LNCAP (cell line): ENCODE data around the gene ANKRD11.

Source experiments
- TF ChIP-seq, protein P1 (sequence below): fragments of 450-650 bp; IDR thresholded peaks from 2 replicates; pipeline ENCODE4 v1.5.1; 2017; ENCODE audit warnings: mild to moderate bottlenecking

The ANKRD11 gene

DNA sequence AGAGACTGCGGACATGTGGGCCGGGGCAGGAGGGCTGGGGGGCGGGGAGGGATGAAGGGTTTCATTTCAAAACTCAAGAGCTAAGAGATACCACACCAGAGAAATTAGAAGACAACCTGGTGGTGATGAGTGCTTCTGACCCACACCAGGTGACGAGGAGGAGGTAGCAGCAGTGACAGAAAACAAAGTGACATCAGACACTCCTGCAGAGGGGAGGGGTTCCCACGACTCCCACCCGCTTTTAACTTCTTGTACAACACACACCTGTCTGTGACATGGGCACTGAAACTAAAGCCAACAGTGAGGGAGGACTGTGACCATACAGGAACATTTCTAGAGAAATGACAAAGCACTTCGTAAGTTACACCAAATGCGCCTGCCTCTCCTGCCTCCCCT, 112.9 kb downstream of the ANKRD11 start:
- TF ChIP-seq, protein P1, sequence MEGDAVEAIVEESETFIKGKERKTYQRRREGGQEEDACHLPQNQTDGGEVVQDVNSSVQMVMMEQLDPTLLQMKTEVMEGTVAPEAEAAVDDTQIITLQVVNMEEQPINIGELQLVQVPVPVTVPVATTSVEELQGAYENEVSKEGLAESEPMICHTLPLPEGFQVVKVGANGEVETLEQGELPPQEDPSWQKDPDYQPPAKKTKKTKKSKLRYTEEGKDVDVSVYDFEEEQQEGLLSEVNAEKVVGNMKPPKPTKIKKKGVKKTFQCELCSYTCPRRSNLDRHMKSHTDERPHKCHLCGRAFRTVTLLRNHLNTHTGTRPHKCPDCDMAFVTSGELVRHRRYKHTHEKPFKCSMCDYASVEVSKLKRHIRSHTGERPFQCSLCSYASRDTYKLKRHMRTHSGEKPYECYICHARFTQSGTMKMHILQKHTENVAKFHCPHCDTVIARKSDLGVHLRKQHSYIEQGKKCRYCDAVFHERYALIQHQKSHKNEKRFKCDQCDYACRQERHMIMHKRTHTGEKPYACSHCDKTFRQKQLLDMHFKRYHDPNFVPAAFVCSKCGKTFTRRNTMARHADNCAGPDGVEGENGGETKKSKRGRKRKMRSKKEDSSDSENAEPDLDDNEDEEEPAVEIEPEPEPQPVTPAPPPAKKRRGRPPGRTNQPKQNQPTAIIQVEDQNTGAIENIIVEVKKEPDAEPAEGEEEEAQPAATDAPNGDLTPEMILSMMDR, result no peak

DNA sequence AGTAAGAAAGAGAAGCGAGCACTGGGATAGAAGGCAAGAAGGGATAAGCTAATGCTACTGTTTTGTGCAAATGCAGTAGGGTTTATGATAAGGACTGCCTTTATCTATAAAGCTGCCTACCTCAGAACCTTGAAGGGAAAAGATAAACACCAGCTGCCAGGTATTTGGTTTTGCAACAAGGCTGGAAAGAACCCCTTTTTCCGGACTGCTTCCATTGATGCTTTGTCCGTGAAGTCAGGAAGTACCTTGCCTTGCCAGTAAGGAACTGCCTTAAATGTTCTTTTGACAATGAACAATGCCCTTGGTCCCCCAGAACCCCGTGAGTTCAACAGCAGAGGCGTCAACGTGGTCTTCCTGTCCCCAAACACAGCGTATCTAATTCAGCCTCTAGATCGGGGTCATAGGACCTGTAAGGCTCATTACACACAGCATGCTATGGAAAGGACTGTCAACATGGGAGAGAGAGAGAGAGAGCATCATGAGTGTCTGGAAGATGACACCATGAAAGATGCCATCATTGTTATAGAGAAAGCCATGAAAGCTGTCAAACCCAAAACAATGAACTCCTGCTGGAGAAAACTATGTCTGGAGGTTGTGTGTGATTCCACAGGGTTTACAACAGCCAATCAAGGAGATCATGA, 113.4 kb downstream of the ANKRD11 start:
- TF ChIP-seq, protein P1, result no peak

DNA sequence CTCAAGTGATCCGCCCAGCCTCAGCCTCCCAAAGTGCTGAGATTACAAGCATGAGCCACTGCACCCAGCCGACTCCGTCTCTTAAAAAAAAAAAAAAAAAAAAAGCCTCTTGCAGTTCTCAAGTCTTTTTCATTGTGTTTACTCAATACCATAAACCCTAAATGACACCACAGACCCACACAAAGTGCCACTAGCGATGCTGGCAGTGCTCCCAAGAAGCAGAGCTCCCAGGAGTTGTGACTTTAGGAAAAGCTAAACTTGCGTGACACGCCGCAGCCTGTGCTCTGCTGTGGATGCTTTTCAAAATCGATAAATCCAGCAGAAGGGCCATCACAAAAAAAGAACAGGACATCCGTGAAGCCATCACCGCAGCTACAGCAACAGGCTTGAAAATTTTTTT, 114.7 kb downstream of the ANKRD11 start:
- TF ChIP-seq, protein P1, result no peak

DNA sequence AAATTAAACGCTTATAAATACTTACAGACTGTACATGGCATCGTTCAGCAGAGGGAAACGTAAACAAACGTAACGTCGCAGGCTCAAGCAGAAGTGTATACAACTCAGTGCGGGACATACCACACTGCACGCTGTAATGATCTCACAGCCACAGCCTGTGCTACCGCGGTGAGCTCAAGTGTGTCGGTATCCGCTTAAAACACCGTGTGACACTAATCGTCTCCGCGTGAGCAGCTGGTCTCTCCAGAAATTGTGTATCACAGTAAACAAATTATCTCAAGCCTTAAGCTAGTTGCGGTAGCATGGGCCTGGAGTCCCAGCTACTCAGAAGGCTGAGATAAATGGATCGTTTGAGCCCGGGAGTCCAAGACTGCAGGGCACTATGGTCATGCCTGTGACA, 115.3 kb downstream of the ANKRD11 start:
- TF ChIP-seq, protein P1, result no peak

DNA sequence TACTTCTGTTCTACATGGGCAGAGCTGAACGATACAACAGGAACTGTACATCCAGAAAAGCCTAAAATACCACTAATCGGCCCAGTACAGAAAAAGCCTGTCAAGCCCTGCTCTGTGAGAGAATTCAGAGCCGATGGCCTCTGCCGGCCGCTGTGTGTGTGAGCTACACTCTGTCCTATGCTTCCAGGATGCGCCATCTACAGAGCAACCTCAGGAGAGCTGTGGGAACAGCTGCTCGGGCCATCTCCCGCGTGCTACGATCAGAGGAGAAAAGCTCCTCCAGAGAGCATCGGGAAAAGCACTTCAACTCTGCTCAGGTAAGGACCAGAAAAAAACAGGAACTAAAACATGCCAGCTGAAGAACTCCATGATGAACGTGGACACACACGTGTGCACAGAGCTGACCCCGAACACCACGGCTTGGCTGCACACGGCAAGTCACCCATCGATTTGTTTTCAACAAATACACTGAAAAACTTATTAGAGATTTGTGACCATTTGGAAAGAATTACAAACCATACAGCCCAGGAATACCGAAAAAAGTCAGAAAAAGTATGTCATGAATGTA, 115.9 kb downstream of the ANKRD11 start:
- TF ChIP-seq, protein P1, result peak; percentile 29; the same call in 1 of the 2 replicates

DNA sequence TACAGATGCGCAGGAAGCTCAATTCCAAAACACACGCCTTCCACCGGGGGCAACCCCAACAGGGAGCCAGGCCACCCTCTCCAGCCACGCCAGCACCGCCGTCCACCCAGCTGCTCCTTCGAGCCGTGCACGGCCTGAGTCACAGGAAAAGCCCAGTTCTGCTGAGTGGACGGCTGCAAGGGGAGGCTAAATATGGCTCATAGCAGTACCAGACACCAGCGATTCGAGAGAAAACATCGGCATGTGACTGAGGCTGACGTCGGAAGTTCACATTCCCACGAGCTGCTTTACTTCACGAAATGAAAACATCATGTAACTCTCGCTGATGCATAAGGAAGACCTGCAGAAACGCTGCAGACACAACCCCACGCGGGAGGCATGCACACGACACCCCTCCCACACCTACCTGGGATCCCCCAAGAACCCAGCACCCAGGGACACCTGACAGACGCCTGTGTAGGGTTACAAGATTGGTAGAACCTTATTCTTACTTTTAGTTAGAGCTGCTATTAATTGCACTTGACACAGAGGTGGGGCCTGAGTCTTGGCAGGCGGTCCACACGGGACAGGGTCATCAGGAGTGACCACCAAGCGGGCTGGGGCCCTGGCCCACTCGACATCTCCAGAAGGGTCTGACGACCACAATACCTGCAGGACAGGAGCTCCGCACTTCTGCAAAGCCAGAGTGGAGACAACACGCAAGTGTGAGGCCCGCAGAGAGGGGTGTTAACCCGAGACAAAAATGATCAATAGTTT, 116.8 kb downstream of the ANKRD11 start:
- TF ChIP-seq, protein P1, result no peak

DNA sequence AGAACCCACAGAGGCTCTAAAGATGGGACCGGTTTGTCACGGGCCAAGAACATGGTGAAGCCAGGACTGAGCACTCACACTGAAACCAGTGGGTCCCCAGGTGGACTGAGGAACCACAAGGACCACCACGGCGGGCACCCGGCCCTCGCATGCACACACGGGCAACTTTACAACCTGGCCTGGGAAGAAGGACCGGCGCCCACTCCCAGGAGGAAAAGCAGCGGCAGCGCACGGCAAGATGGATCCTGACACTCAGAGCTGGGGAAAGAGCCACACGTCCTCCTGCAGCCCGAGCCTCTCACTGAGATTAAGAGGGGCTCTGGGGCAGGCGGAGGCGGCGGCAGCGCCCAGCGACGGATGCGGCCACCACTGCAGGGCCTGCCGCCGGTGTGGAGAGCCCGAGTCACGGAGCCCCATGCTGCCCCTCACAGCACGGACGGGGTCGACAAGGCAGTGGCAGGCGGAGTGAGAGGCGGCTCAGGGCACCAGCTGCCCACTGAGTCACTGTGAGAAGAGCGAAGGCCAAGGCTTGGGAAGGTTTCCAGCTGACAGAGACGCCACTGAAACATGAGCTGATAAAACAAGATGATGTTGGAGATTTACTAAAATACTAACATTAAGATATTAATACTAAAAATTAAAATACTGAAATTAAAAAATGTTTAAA, 118.3 kb downstream of the ANKRD11 start:
- TF ChIP-seq, protein P1, result no peak
